K562 (cell line): ENCODE measurements around the gene HOXB8. TPM values are rescaled to one million over a fixed set of nuclear protein-coding genes. Genes with fewer than 3 reads are reported as not detected.

Source experiments
- ATAC-seq: fragments of 200-7000 bp; cut with Tn5 transposase; 3 replicates; pipeline ENCODE4 v1.9.1; 2020; ENCODE audit warnings: moderate library complexity
- BruUV-seq: library from RNA; stranded (reverse); fragments of 400-500 nt; replicated peaks from 2 replicates; lab custom pipeline; 2021; lab: Mats Ljungman, UMichigan
- CTCF ChIA-PET: fragments of 300-600 bp; formaldehyde crosslinking; extraction: SDS; loops from one replicate; lab custom pipeline; 2021; ENCODE audit warnings: low intra/inter-chr PET ratio; lab: Yijun Ruan, JAX
- POLR2A ChIA-PET: fragments of 300-600, 350-650 bp; sonication (Branson Sonifier 250); formaldehyde crosslinking; extraction: SDS; loops from one replicate; lab custom pipeline; 2021; ENCODE audit warnings: antibody characterized with exemption, inconsistent platforms; lab: Yijun Ruan, JAX
- DNase-seq, 4 experiments: peaks; one replicate each; pipeline versions ENCODE4 v3.0.0 to v3.0.0-alpha.2; 2011 to 2018; ENCODE audit warnings: low spot score in 3 of 4, mixed read lengths in 3 of 4; ENCODE audit errors: extremely low read depth in 1 of 4
- FAIRE-seq: peaks from 2 replicates; lab custom pipeline; 2011; peaks lifted over from hg19 to GRCh38; lab: Jason Lieb, UNC
- H2AFZ ChIP-seq: 2 replicates; pipeline ENCODE4 v1.6.0; 2011; ENCODE audit warnings: low read depth, low read length, control low read depth, inconsistent platforms
- H3K27ac ChIP-seq: fragments of 200-600 bp; 3 replicates; pipeline ENCODE4 v1.8.0; 2011; ENCODE audit warnings: low read depth, mild to moderate bottlenecking, control low read depth, inconsistent platforms, low read length, moderate library complexity, mixed read lengths; ENCODE audit errors: extremely low read depth
- H3K27me3 ChIP-seq, 2 experiments: fragments of 300-600 bp in 1 of 2; 2 replicates in 1 of 2; 3 replicates in 1 of 2; pipeline versions ENCODE4 v1.6.0 to v1.8.0; 2011; ENCODE audit warnings: inconsistent platforms in 2 of 2, low read length in 2 of 2, mild to moderate bottlenecking in 1 of 2, mixed read lengths in 1 of 2, moderate library complexity in 1 of 2; ENCODE audit not compliant: control insufficient read depth in 2 of 2, insufficient read depth in 2 of 2
- H3K36me3 ChIP-seq: fragments of 300-600 bp; 3 replicates; pipeline ENCODE4 v1.8.0; 2011; ENCODE audit warnings: mild to moderate bottlenecking, low read length, inconsistent platforms; ENCODE audit not compliant: control insufficient read depth, insufficient read depth
- H3K4me1 ChIP-seq, 2 experiments: fragments of 200-600 bp in 1 of 2; replicated peaks in 1 of 2; 2 replicates in 1 of 2; 3 replicates in 1 of 2; pipeline versions ENCODE4 v1.5.1 to v1.8.0; 2011; ENCODE audit warnings: inconsistent platforms in 2 of 2, low read length in 2 of 2, mild to moderate bottlenecking in 1 of 2, mixed read lengths in 1 of 2, moderate library complexity in 1 of 2; ENCODE audit not compliant: control insufficient read depth in 2 of 2, insufficient read depth in 2 of 2
- H3K4me2 ChIP-seq: 2 replicates; pipeline ENCODE4 v1.6.1; 2011; ENCODE audit warnings: low read length, control low read depth, inconsistent platforms, mixed read lengths; ENCODE audit not compliant: insufficient read depth
- H3K4me3 ChIP-seq: fragments of 200-600 bp; sonication (generic), shearing (Covaris generic); 2 replicates; pipeline ENCODE4 v1.5.1; 2016; ENCODE audit warnings: control low read depth, inconsistent platforms
- H3K79me2 ChIP-seq: fragments of 200-600 bp; 3 replicates; pipeline ENCODE4 v1.8.0; 2011; ENCODE audit warnings: low read length, inconsistent platforms; ENCODE audit not compliant: control insufficient read depth, insufficient read depth
- H3K9ac ChIP-seq, 2 experiments: 2 replicates each; pipeline versions ENCODE4 v1.6.0 to v1.6.1; 2011; ENCODE audit warnings: low read depth in 2 of 2, low read length in 2 of 2, control low read depth in 1 of 2, inconsistent platforms in 1 of 2, mild to moderate bottlenecking in 1 of 2, mixed read lengths in 1 of 2; ENCODE audit not compliant: insufficient read depth in 1 of 2
- H3K9me1 ChIP-seq: one replicate; pipeline ENCODE4 v1.6.0; 2011; ENCODE audit warnings: inconsistent platforms, mild to moderate bottlenecking, low read length, moderate library complexity; ENCODE audit not compliant: control insufficient read depth, insufficient read depth
- H3K9me3 ChIP-seq: replicated peaks from 2 replicates; pipeline ENCODE4 v1.5.1; 2011; ENCODE audit warnings: low read depth, low read length, inconsistent platforms; ENCODE audit not compliant: control insufficient read depth, insufficient read depth
- H4K20me1 ChIP-seq: replicated peaks from 2 replicates; pipeline ENCODE4 v1.6.1; 2011; ENCODE audit warnings: low read length, inconsistent platforms, mixed read lengths; ENCODE audit not compliant: control insufficient read depth, insufficient read depth
- ETS2 ChIP-seq: IDR thresholded peaks from 2 replicates; pipeline ENCODE4 v1.6.1; 2016; ENCODE audit warnings: borderline replicate concordance, missing genetic modification characterization, mild to moderate bottlenecking, moderate library complexity, missing compliant biosample characterization; ENCODE audit not compliant: poor library complexity, severe bottlenecking
- WGBS: fragments of 100-300 bp; shearing (Covaris generic); methylation state at CpG from one replicate; pipeline ENCODE4 v1.1.6; 2016; ENCODE audit warnings: low coverage, mixed read lengths; ENCODE audit not compliant: insufficient coverage; ENCODE audit errors: missing lambda C conversion rate; 5-methylcytosine and 5-hydroxymethylcytosine counted together
- in situ Hi-C: fragments of 300-500 bp; cut with MboI; formaldehyde crosslinking; loops from 4 replicates; pipeline ENCODE4 v1.15.0; 2018; ENCODE audit warnings: inconsistent platforms, mixed read lengths
- intact Hi-C: fragments of 100-400 bp; cut with micrococcal nuclease; formaldehyde crosslinking; loops from 2 replicates; pipeline ENCODE4 v1.14.2; 2022
- polyA plus RNA-seq, 8 experiments: library from polyadenylated mRNA; depleted of rRNA in 4 of 8; stranded (reverse) in 5 of 8; unstranded in 3 of 8; fragments of >200 nt; fragmentation: Nextera tagmentation in 2 of 8; fragmentation: Illumina TruSeq in 1 of 8; extraction: Ambion mirVana in 2 of 8; extraction: Trizol in 1 of 8; gene quantifications; 2 replicates each; pipeline versions ENCODE4 v1.2.1 to v1.2.3, GENCODE V29; 2011 to 2014; ENCODE audit warnings: inconsistent platforms in 1 of 8, missing spikeins in 1 of 8
- total RNA-seq, 7 experiments: library from RNA; depleted of rRNA in 6 of 7; stranded (reverse); fragments of >200 nt in 6 of 7; fragmentation: Illumina TruSeq in 2 of 7; extraction: Trizol in 2 of 7; gene quantifications; 2 replicates each; pipeline versions ENCODE4 v1.2.1 to v1.2.3, GENCODE V29; 2011 to 2021; ENCODE audit warnings: low replicate concordance in 1 of 7
- TF ChIP-seq, protein P1 (sequence below): sonication (generic); formaldehyde crosslinking; IDR thresholded peaks from 2 replicates; pipeline ENCODE4 v1.8.1; 2023; ENCODE audit warnings: mild to moderate bottlenecking, missing genetic modification reagents
- TF ChIP-seq, protein P2 (sequence below): fragments of 250-450 bp; sonication (Bioruptor Pico); IDR thresholded peaks from 2 replicates; pipeline ENCODE4 v1.8.0; 2022; ENCODE audit warnings: inconsistent platforms, mild to moderate bottlenecking, moderate library complexity, borderline replicate concordance

HOXB8 gene
- total and polyA plus RNA-seq, 9 of the 15 experiments (the other 6 are each of a cell fraction or from before 2014, with no cell fraction given) = 0.52 to 23.8 (median 3.6) TPM

DNA sequence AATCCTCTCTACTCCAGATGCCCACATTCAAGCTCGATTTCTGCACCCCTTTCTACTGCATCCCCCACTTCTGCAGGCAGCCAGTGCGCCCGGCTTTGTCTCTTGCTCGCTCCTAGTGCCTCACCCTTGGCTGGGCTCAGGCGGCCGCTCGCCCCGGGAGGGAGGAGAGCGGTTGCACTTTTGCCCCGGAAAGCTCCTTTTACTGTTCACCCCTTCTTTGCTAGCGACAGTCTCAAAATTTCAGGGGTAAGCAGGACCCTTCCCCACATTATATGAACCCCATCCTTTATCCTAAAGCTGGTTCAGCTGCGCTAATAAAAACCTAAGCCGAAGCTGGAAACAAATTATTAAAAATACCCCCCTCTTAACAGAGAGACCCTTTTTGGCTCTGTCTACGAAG is 22.5 kb downstream of the HOXB8 start:
- no peak overlapping the region for H3K4me2 ChIP-seq

DNA sequence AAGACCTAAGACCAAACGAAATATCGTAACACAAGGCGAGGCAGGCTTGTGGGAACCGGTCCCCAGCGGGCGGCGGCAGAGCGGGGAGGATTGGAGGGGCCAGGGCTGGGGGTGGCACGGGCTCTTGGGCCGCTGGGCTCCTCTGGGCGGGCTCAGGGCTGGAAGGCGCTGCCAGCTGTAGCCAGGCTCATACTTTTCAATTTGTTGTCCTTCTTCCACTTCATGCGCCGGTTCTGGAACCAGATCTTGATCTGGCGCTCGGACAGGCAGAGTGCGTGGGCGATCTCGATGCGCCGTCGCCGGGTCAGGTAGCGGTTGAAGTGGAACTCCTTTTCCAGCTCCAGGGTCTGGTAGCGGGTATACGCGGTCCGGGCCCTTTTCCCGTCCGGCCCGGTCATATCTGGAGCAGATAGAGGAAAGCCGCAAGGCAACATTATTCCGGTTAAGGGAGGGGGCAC is 23.0 kb downstream of the HOXB8 start:
- CTCF ChIA-PET = interaction anchor here (0.7 to 2.8 kb wide), 2 partner anchors 256 to 580 kb away, joined by 3 to 19 read pairs; no protein-coding TSS in a partner anchor
- WGBS = 94% methylated on average over 21 of the region's 33 CpGs
- no peak overlapping the region for H3K4me3 ChIP-seq
- no peak for FAIRE-seq
- in situ Hi-C loops (loop anchor here (5.0 kb wide), 1 partner anchor 255 kb away; no protein-coding TSS in a partner anchor), intact Hi-C loops (no loop called here)
- H3K9me1 ChIP-seq = no peaks in the 10 kb centered on the region
- H3K4me1 ChIP-seq = peaks cover 9 to 33% of the 10 kb centered on the region in 2 experiments; a peak in 3 of 5 replicates
- H3K4me2 ChIP-seq = no peak overlapping the region
- no peaks in the 10 kb centered on the region; the same call in 2 of the 3 replicates for H3K36me3 ChIP-seq
- H3K79me2 ChIP-seq = no peaks in the 10 kb centered on the region
- POLR2A ChIA-PET = interaction anchor here (0.9 to 3.7 kb wide), 4 partner anchors 9 to 430 kb away, joined by 3 to 12 read pairs (median 4); no protein-coding TSS in a partner anchor
- H3K27me3 ChIP-seq = no peaks in the 10 kb centered on the region
- TF ChIP-seq, protein P1, sequence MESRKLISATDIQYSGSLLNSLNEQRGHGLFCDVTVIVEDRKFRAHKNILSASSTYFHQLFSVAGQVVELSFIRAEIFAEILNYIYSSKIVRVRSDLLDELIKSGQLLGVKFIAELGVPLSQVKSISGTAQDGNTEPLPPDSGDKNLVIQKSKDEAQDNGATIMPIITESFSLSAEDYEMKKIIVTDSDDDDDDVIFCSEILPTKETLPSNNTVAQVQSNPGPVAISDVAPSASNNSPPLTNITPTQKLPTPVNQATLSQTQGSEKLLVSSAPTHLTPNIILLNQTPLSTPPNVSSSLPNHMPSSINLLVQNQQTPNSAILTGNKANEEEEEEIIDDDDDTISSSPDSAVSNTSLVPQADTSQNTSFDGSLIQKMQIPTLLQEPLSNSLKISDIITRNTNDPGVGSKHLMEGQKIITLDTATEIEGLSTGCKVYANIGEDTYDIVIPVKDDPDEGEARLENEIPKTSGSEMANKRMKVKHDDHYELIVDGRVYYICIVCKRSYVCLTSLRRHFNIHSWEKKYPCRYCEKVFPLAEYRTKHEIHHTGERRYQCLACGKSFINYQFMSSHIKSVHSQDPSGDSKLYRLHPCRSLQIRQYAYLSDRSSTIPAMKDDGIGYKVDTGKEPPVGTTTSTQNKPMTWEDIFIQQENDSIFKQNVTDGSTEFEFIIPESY (CRISPR knock-in tag) = peak; percentile 89
- TF ChIP-seq, protein P2, sequence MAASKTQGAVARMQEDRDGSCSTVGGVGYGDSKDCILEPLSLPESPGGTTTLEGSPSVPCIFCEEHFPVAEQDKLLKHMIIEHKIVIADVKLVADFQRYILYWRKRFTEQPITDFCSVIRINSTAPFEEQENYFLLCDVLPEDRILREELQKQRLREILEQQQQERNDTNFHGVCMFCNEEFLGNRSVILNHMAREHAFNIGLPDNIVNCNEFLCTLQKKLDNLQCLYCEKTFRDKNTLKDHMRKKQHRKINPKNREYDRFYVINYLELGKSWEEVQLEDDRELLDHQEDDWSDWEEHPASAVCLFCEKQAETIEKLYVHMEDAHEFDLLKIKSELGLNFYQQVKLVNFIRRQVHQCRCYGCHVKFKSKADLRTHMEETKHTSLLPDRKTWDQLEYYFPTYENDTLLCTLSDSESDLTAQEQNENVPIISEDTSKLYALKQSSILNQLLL (CRISPR knock-in tag) = no peak
- no peaks in the 10 kb centered on the region for H4K20me1 ChIP-seq
- ATAC-seq = no peak
- no peak overlapping the region for H2AFZ ChIP-seq
- H3K9me3 ChIP-seq = no peaks in the 10 kb centered on the region
- H3K9ac ChIP-seq = no peak overlapping the region
- H3K27ac ChIP-seq = no peak overlapping the region
- BruUV-seq = no TSS peak
- no peak for DNase-seq

More for the DNA sequence above, 22.5 kb downstream of the HOXB8 start:
- no TSS peak for BruUV-seq
- no peaks in the 10 kb centered on the region for H3K9me1 ChIP-seq
- in situ Hi-C loops (loop anchor here (5.0 kb wide), 1 partner anchor 255 kb away; no protein-coding TSS in a partner anchor), intact Hi-C loops (no loop called here)
- no peak overlapping the region for H3K9ac ChIP-seq
- no peak overlapping the region for H2AFZ ChIP-seq
- H3K79me2 ChIP-seq = no peaks in the 10 kb centered on the region
- no peak for ATAC-seq
- POLR2A ChIA-PET = interaction anchor here (0.9 to 3.7 kb wide), 4 partner anchors 9 to 431 kb away, joined by 3 to 12 read pairs (median 4); no protein-coding TSS in a partner anchor
- no peaks in the 10 kb centered on the region for H3K9me3 ChIP-seq
- no peak for DNase-seq
- WGBS = 89% methylated on average over 6 of the region's 14 CpGs
- CTCF ChIA-PET = interaction anchor here (2.8 kb wide), 1 partner anchor 257 kb away, joined by 19 read pairs; no protein-coding TSS in a partner anchor
- no peak overlapping the region for H3K27ac ChIP-seq
- no peaks in the 10 kb centered on the region for H3K27me3 ChIP-seq
- H4K20me1 ChIP-seq = no peaks in the 10 kb centered on the region
- H3K36me3 ChIP-seq = no peaks in the 10 kb centered on the region; the same call in 2 of the 3 replicates
- no peak overlapping the region for H3K4me3 ChIP-seq
- no peak for TF ChIP-seq ETS2 (tag)
- no peak for FAIRE-seq
- H3K4me1 ChIP-seq = peaks cover 9 to 37% of the 10 kb centered on the region in 2 experiments; a peak in 3 of 5 replicates
